ENCODE data around the gene APBA2.
"Not testable (repeated sequence)": the region's sequence is repeated elsewhere in the genome, so short reads cannot be mapped to it uniquely, and the experiment has no call there.

The APBA2 gene

GRCh38 chr15:28885630-28886430 lies at the start of gene APBA2:
APBA2 (plus strand) TSS chr15:28885974; CDS start chr15:29053885, 167,911 bp downstream.
- in situ Hi-C loops (cut with HindIII; ENCODE audit: low sequenced_read_pairs), result no loop called here

GRCh38 chr15:28840285-28840684 lies 45.5 kb upstream of the APBA2 start:
- in situ Hi-C loops (cut with HindIII; ENCODE audit: low sequenced_read_pairs), result not testable (repeated sequence)

- in situ Hi-C loops (cut with HindIII; ENCODE audit: low sequenced_read_pairs), result not testable (repeated sequence)
Measured at GRCh38 chr15:28842210-28842609, 43.6 kb upstream of the APBA2 start.

GRCh38 chr15:28843520-28843919 lies 42.3 kb upstream of the APBA2 start:
- in situ Hi-C loops (cut with HindIII; ENCODE audit: low sequenced_read_pairs), result not testable (repeated sequence)

GRCh38 chr15:28844147-28844546 lies 41.6 kb upstream of the APBA2 start:
- in situ Hi-C loops (cut with HindIII; ENCODE audit: low sequenced_read_pairs), result not testable (repeated sequence)

DNA sequence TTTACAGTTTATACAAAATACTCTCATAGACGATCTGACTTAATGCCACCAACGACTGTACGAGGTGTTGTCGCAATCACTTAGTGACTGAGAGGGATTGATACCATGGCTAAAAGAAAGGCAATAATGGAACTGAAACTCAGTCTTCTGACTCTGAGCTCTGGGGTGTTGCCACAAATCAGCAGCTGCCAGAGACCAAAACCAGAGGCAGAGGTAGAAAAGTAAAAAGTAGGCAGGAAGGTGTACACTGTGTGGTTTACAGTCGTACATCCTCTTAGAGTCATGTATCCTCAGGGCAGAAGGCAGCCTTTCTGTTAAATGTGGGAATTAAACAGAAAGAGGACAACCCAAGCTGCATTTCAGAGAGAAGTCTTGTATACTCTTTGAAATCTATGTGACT lies 38.5 kb upstream of the APBA2 start:
- in situ Hi-C loops (cut with HindIII; ENCODE audit: low sequenced_read_pairs), result not testable (repeated sequence)

DNA sequence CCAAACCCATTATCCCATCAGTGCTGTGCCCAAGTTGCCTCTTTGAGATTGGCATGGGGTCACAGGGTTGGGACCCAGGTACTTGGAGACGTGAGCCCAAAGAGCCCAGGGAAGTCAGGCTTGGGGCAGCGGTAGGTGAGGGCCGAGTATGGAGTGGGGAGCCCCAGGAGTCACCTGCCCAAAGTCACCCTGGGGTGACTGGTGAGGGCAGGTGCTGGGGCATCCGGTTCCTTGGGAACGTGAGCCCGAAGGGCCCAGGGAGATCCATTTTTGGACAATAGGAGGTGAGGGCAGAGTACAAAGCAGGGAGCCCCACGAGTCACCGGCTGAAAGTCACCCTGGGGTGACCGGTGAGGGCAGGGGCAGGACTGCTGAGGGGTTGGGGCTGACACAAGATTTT lies 37.8 kb upstream of the APBA2 start:
- in situ Hi-C loops (cut with HindIII; ENCODE audit: low sequenced_read_pairs), result not testable (repeated sequence)

GRCh38 chr15:28848521-28848920 lies 37.3 kb upstream of the APBA2 start, which contains the start of gene GOLGA6L7:
GOLGA6L7 (minus strand) TSS chr15:28848644; CDS start chr15:28848549, 95 bp downstream.
- in situ Hi-C loops (cut with HindIII; ENCODE audit: low sequenced_read_pairs), result not testable (repeated sequence)

DNA sequence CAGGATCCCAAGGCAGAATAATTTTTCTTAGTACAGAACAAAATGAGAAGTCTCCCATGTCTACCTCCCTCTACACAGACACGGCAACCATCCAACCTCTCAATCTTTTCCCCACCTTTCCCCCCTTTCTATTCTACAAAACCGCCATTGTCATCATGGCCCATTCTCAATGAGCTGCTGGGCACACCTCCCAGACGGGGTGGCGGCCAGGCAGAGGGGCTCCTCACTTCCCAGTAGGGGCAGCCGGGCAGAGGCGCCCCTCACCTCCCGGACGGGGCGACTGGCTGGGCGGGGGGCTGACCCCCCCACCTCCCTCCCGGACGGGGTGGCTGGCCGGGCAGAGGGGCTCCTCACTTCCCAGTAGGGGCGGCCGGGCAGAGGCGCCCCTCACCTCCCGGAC lies 36.5 kb upstream of the APBA2 start:
- in situ Hi-C loops (cut with HindIII; ENCODE audit: low sequenced_read_pairs), result not testable (repeated sequence)

DNA sequence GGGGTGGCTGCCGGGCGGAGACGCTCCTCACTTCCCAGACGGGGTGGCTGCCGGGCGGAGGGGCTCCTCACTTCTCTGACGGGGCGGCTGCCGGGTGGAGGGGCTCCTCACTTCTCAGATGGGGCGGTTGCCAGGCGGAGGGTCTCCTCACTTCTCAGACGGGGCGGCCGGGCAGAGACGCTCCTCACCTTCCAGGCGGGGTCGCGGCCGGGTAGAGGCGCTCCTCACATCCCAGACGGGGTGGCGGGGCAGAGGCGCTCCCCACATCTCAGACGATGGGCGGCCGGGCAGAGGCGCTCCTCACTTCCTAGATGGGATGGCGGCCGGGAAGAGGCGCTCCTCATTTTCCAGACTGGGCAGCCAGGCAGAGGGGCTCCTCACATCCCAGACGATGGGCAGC lies 36.0 kb upstream of the APBA2 start:
- in situ Hi-C loops (cut with HindIII; ENCODE audit: low sequenced_read_pairs), result not testable (repeated sequence)

DNA sequence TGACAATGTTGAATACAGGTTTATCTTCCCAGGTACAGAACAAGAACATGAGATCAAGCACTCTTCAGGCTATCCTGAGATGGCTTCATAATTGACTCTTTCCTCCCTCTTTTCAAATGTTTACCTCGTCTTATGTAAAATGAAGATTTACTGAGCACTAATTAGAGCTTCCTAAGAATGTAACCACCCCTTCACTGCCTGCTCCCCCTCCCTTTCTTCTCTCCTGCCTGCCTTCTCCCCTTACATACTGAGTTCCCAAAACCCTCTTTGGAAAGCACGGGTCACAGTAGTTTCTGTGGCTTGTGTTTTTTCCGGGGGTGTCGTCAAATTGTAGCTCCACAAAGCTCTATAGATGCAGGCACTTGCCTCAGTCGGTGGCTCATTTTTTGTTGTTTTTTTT lies 32.1 kb upstream of the APBA2 start:
- in situ Hi-C loops (cut with HindIII; ENCODE audit: low sequenced_read_pairs), result not testable (repeated sequence)

GRCh38 chr15:28854578-28854977 lies 31.2 kb upstream of the APBA2 start:
- in situ Hi-C loops (cut with HindIII; ENCODE audit: low sequenced_read_pairs), result not testable (repeated sequence)

DNA sequence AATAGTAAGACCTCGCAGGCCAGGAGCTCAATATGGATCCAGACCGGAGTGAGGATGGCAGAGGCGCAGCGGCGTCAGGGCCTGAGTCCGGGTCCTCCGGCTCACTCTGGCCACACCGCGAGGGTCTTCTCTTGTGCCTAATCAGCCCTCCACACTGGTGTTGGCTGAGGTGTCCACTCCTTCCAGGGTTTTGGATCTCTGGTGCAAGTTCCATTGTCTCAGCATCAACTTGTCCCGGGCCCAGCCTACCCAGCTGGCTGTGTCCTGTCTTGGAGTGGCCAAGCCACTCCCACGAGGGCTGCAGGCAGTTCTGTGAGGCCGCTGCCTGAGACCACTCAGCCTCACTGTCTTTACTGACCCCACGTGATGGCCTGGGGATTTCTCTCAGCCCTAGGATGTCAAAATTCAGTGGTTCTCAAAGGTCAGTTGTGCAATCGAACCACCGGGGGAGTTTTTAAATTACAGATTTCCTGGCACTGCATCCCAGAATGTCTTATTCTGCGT lies 24.7 kb upstream of the APBA2 start:
- in situ Hi-C loops (cut with HindIII; ENCODE audit: low sequenced_read_pairs), result no loop called here

DNA sequence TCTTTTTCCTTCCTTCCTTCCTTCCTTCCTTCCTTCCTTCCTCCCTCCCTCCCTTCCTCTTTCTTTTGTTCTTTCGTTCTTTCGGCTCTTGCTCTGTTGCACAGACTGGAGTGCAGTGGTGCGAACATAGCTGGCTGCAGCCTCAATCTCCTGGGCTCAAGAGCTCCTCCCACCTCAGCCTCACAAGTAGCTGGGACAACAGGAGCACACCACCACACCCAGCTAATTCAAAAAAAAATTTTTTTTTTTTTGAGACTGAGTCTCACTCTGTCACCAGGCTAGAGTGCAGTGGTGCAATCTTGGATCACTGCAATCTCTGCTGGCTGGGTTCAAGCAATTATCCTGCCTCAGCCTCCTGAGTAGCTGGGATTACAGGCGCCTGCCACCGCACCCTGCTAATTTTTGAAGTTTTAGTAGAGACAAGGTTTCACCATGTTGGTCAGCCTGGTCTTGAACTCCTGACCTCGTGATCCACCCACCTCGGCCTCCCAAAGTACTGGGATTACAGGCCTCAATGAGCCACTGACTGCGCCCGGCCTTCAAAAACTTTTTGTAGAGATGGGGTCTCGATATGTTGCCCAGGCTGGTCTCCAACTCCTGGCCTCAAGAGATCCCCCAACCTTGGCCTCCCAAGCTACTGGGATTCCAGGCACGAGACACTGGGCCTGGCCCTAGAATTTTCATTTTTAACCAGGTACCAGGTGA lies 24.0 kb upstream of the APBA2 start:
- in situ Hi-C loops (cut with HindIII; ENCODE audit: low sequenced_read_pairs), result not testable (repeated sequence)

DNA sequence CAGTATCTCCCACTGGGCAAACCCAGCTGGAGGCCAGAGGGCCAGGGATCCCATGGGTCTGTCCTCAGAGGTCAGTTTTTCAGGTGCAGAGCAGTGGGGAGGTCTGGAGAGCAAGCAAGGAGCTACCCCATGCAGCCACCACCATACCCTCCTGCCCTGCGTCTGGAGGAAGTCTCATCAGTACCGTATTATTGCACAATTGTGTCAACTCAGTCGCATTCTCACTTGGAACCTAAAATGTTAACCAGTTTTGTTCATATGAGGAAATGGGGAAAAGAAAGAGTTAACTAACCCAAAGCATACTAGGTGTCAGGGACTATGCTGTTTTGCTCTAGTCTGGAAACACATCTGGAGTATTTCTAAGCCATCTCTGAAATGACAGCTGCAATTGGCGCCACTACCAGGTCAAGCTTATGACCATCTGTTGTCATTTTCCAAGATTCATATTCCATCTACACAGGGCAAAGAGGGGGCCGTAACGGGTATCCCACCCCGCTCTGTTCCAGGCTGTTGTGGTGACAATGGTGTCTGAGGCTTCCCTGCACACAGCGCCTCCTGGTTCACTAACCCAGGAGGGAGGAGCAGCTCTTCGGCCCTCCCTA lies 16.9 kb upstream of the APBA2 start:
- in situ Hi-C loops (cut with HindIII; ENCODE audit: low sequenced_read_pairs), result no loop called here

DNA sequence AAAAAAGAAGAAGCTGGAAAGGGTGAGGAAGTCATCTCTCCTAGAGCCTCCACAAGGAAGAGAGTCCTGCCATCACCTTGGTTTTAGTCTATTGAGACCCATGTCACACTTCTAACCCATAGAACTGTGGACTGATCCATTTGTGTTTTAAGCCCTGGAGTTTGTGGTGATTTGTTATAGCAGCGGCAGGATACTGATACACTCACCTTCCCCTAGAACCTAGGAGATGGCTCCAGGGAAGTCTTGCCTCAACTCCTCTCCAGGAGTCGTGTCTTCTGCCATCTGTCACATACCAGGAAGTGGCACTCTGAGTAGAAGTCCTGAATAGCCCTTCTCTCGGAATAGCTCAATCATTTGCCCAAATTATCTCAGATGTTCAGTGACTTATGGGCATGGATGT lies 14.6 kb upstream of the APBA2 start:
- in situ Hi-C loops (cut with HindIII; ENCODE audit: low sequenced_read_pairs), result no loop called here

- in situ Hi-C loops (cut with HindIII; ENCODE audit: low sequenced_read_pairs), result no loop called here
Measured at GRCh38 chr15:28873006-28873405, 12.8 kb upstream of the APBA2 start.

DNA sequence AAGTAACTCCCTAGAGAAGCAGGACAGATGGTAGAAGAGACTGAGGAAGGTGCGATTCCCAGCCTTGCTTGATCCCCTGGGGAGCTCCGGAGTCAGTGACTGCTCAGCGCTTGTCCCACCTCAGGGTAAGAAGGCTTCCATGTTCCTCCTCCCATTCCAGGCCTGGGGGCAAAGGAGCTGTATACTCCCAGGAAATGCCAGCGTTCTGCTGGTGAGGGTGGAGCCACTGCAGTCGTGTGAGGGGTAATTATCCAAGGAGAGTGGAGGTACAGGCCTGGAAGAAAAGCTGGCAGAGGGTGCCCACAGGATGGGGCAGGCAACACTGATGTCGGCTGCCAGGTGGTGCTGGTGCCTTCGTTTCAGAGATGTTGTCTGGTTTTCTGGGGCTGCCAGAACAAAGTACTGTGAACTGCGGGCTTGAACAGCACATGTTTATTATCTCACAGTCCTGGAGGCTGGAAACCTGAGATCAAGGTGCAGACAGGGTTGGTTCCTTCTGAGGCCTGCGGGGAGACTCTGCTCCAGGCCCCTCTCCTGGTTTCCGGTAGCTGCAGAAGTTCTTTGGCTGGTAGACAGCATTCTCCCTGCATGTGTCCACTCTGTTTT lies 12.1 kb upstream of the APBA2 start:
- in situ Hi-C loops (cut with HindIII; ENCODE audit: low sequenced_read_pairs), result no loop called here

DNA sequence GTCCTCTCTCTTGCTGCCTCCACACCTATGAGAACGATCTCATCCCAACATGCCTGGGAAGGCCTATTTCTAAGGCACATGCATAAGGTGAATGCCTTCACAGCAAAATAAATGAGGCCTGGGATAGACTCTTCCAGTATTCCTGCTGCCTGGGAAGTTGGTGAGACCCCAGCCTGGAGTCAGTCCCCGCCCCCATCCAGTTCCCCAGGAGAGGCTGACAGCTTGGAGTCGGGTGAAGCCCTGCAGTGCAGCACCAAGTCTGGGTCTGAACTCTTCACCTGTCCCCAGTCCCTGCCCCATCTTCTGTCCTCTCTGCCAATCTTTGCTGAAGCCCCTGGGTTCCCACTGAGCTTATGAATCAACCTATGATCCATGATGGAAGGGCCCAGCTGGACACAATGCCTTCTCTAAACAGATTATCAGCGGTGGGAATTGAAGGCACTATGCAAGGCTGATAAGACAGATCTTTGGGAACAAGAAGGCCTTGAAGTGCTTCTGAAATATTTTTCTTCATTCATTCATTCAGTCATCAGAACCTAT lies 10.2 kb upstream of the APBA2 start:
- in situ Hi-C loops (cut with HindIII; ENCODE audit: low sequenced_read_pairs), result no loop called here

GRCh38 chr15:28876131-28876844 lies 9.5 kb upstream of the APBA2 start:
- in situ Hi-C loops (cut with HindIII; ENCODE audit: low sequenced_read_pairs), result no loop called here
